ENCODE results near the gene THRB. TPM values are rescaled to one million over a fixed set of nuclear protein-coding genes. Genes with fewer than 3 reads are reported as not detected.

Gene THRB
- total and polyA plus RNA-seq, 2 donors (not counting 3 experiments of a cell fraction or from before 2014, with no cell fraction given): 0.06 TPM; not detected in 1

DNA sequence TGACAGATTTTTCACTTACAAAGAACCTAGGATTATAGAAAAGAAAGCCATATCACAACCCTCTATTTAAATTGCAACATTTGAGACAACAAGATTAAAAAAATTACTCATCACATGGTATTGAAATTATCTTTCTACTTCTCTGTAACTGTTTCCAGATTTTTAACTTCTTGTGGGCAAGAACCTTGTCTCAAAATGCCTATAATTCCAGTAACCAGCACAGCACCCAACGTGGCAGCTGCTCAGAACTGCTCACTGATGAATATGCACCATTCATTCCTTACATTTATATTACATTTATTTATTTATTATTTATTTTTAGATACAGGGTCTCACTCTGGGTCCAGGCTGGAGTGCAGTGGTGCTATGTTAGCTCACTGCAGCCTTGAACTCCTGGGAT, 216.1 kb downstream of the THRB start:
- Histone ChIP-seq H3K27me3 (ENCODE audit: control insufficient read depth in 2 of 2, insufficient read depth in 2 of 2, low read length in 2 of 2) (no peaks in the 10 kb centered on the region), H4K20me1 (replicated peaks; ENCODE audit: control insufficient read depth, extremely low read depth, insufficient read depth, low read length) (no peaks in the 10 kb centered on the region), H3K9me1 (replicated peaks; ENCODE audit: control insufficient read depth, extremely low read depth, insufficient read depth, low read length) (no peaks in the 10 kb centered on the region), H3K9ac (replicated peaks; ENCODE audit: extremely low read depth, insufficient read depth, low read length) (no peak overlapping the region), H3K27ac (ENCODE audit: insufficient read depth, low read depth, low read length) (no peak overlapping the region), H3K79me2 (ENCODE audit: control insufficient read depth, insufficient read depth, low read length) (no peaks in the 10 kb centered on the region), H3K36me3 (ENCODE audit: control insufficient read depth in 2 of 2, extremely low read depth in 1 of 2, insufficient read depth in 2 of 2, low read length in 2 of 2) (no peaks in the 10 kb centered on the region), H3K9me3 (replicated peaks; ENCODE audit: control insufficient read depth, insufficient read depth, low read length) (no peaks in the 10 kb centered on the region), H2AFZ (ENCODE audit: low read depth, low read length) (no peak overlapping the region), H3K4me1 (ENCODE audit: control insufficient read depth, extremely low read depth, insufficient read depth, low read length) (no peaks in the 10 kb centered on the region), H3K4me2 (ENCODE audit: insufficient read depth, low read length) (no peak overlapping the region), H3K4me3 (replicated peaks in 1 of 3; ENCODE audit: insufficient read depth in 1 of 3, low read depth in 1 of 3, low read length in 3 of 3) (no peak overlapping the region)
- no TSS peak for BruUV-seq (replicated peaks)
- ChIA-PET POLR2A (no interaction called here), CTCF (no interaction called here)
- DNase-seq (ENCODE audit: low read depth, low spot score) (no peak), FAIRE-seq (no peak)
- no peak for TF ChIP-seq JUN (IDR thresholded peaks at IDR 0.05; ENCODE audit: borderline replicate concordance, insufficient read depth, insufficient read length, low read depth)
- dilution Hi-C loops (cut with MboI; ENCODE audit: extremely low pct_ligation_motif_present, low sequenced_read_pairs): no loop called here
- intact Hi-C loops (cut with micrococcal nuclease): no loop called here

- no peak for TF ChIP-seq CTCF (IDR thresholded peaks at IDR 0.05; ENCODE audit: extremely low read depth in 1 of 2, insufficient read depth in 1 of 2, low read depth in 1 of 2, low read length in 2 of 2)
- TF ChIP-seq MYC (IDR thresholded peaks at IDR 0.05; ENCODE audit: low read depth, low read length): no peak
- no peak for TF ChIP-seq GATA2 (IDR thresholded peaks at IDR 0.05; ENCODE audit: insufficient read depth, insufficient read length, low read depth, low read length)
- no peak for TF ChIP-seq FOS (IDR thresholded peaks at IDR 0.05; ENCODE audit: borderline replicate concordance, insufficient read depth, low read length)
- TF ChIP-seq POLR2A (IDR thresholded peaks at IDR 0.05; ENCODE audit: low read depth, low read length): no peak
- TF ChIP-seq EZH2 (IDR thresholded peaks at IDR 0.05; ENCODE audit: borderline replicate concordance, low read depth, low read length, severe bottlenecking): no peak
- TF ChIP-seq POLR2AphosphoS5 (IDR thresholded peaks at IDR 0.05; ENCODE audit: insufficient read depth, low read depth, low read length): no peak
- TF ChIP-seq JUN (IDR thresholded peaks at IDR 0.05; ENCODE audit: borderline replicate concordance, insufficient read depth, insufficient read length, low read depth): no peak
- TF ChIP-seq, protein P1, sequence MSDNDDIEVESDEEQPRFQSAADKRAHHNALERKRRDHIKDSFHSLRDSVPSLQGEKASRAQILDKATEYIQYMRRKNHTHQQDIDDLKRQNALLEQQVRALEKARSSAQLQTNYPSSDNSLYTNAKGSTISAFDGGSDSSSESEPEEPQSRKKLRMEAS (IDR thresholded peaks at IDR 0.05; ENCODE audit: insufficient read depth, insufficient read length): no peak
- Histone ChIP-seq H3K9me1 (replicated peaks; ENCODE audit: control insufficient read depth, extremely low read depth, insufficient read depth, low read length) (no peaks in the 10 kb centered on the region), H3K9me3 (replicated peaks; ENCODE audit: control insufficient read depth, insufficient read depth, low read length) (no peaks in the 10 kb centered on the region), H4K20me1 (replicated peaks; ENCODE audit: control insufficient read depth, extremely low read depth, insufficient read depth, low read length) (no peaks in the 10 kb centered on the region), H3K4me2 (ENCODE audit: insufficient read depth, low read length) (no peak overlapping the region), H3K9ac (replicated peaks; ENCODE audit: extremely low read depth, insufficient read depth, low read length) (no peak overlapping the region), H3K27ac (ENCODE audit: insufficient read depth, low read depth, low read length) (no peak overlapping the region), H3K4me3 (replicated peaks in 1 of 3; ENCODE audit: insufficient read depth in 1 of 3, low read depth in 1 of 3, low read length in 3 of 3) (no peak overlapping the region), H3K36me3 (ENCODE audit: control insufficient read depth in 2 of 2, extremely low read depth in 1 of 2, insufficient read depth in 2 of 2, low read length in 2 of 2) (no peaks in the 10 kb centered on the region), H3K27me3 (ENCODE audit: control insufficient read depth in 2 of 2, insufficient read depth in 2 of 2, low read length in 2 of 2) (no peaks in the 10 kb centered on the region), H3K79me2 (ENCODE audit: control insufficient read depth, insufficient read depth, low read length) (no peaks in the 10 kb centered on the region), H2AFZ (ENCODE audit: low read depth, low read length) (no peak overlapping the region), H3K4me1 (ENCODE audit: control insufficient read depth, extremely low read depth, insufficient read depth, low read length) (no peaks in the 10 kb centered on the region)
- dilution Hi-C loops (cut with MboI; ENCODE audit: extremely low pct_ligation_motif_present, low sequenced_read_pairs): no loop called here
- intact Hi-C loops (cut with micrococcal nuclease): no loop called here
- ChIA-PET POLR2A (no interaction called here), CTCF (no interaction called here)
- FAIRE-seq: no peak
- DNase-seq (ENCODE audit: low read depth, low spot score): no peak
- no TSS peak for BruUV-seq (replicated peaks)
Observed at GRCh38 chr3:24273491-24273890, 221.2 kb downstream of the THRB start.

Data from endothelial cell of umbilical vein (primary cell).